ENCODE data around the gene DLL4.
"Not testable (repeated sequence)": the region's sequence is repeated elsewhere in the genome, so short reads cannot be mapped to it uniquely, and the experiment has no call there.

DLL4 gene

DNA sequence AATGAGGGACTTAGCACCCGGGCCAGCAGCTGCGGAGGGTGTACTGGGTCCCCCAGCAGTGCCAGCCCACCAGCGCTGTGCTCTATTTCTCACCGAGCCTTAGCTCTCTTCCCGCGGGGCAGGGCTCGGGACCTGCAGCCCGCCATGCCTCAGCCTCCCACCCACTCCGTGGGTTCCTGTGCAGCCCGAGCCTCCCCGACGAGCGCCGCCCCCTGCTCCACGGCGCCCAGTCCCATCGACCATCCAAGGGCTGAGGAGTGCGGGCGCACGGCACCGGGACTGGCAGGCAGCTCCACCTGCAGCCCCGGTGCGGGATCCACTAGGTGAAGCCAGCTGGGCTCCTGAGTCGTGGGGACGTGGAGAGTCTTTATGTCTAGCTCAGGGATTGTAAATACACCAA, 32.6 kb downstream of the DLL4 start:
- DNase-seq = not testable (repeated sequence)

DNA sequence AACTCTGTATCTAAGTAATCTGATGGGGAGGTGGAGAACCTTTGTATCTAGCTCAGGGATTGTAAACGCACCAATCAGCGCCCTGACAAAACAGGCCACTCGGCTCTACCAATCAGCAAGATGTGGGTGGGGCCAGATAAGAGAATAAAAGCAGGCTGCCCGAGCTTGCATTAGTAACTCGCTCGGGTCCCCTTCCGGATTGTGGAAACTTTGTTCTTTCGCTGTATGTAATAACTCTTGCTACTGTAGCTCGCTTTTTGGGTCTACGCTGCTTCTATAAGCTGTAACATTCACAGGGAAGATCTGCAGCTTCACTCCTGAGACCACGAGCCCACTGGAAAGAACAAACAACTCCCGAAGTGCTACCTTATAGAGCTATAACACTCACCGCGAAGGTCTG, 33.2 kb downstream of the DLL4 start:
- not testable (repeated sequence) for DNase-seq

DNA sequence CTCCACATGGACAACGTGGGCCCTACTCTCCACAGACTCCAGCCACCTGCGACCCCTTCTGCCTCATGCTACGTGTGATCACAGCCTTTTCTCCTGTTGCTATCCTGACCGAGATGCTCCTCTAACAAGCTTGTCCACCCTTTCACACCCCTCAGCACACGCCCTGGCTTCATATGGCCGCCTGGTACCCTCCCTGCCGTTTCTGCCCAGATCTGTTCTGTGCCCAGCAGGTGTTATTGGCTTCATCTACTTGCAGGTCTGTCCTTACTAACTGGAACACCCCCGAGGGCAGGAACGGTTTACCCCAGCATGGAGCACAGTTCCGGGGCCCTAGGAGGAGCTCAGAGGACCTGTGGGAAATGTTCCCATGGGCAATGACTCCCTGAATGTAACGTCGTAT, 34.1 kb downstream of the DLL4 start:
- no peak for DNase-seq

- no peak for DNase-seq
Observed at GRCh38 chr15:40964006-40964405, 34.9 kb downstream of the DLL4 start.

GRCh38 chr15:40964634-40965033, 35.5 kb downstream of the DLL4 start:
- DNase-seq = no peak

DNA sequence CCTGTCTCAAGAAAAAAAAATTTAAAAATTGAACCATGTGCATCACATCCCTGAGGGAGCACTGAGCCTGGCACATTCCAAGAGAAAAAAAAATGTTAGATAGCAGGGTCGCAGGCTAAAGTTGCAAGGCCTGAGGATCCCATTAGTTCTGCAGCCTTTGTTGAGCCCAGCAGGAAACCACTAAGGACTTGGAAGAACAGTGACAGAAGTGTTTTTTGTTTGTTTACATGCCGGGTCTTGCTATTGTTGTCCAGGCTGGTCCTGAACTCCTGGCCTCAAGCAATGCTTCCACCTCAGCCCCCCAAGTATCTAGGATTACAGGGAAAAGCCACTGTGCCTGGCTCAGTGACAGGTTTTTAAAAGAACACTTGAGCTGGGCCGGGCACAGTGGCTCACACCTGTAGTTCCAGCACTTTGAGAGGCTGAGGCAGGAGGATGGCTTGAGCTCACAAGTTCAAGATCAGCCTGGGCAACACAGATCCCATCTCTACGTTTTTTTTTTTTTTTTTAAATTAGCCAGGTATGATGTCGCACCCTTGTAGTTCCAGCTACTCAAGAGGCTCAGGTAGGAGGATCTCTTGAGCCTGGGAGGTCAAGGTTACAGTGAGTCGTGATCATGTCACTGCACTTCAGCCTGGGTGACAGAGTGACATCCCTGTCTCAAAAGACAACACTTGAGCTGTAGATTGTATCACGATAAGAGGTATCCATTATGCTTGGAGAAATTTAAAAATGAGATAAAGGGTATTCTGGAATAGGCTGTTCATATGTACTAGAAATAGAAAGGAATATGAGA, 39.3 kb downstream of the DLL4 start:
- no peak for DNase-seq

- DNase-seq = no peak
Observed at GRCh38 chr15:40969363-40969762, 40.2 kb downstream of the DLL4 start.

GRCh38 chr15:40974879-40975278, 45.7 kb downstream of the DLL4 start:
- no peak for DNase-seq

- no peak for DNase-seq
Observed at GRCh38 chr15:40976819-40977218, 47.7 kb downstream of the DLL4 start.

- no peak for DNase-seq
Observed at GRCh38 chr15:40978141-40978540, 49.0 kb downstream of the DLL4 start.

GRCh38 chr15:40978562-40978961, 49.4 kb downstream of the DLL4 start:
- no peak for DNase-seq

DNA sequence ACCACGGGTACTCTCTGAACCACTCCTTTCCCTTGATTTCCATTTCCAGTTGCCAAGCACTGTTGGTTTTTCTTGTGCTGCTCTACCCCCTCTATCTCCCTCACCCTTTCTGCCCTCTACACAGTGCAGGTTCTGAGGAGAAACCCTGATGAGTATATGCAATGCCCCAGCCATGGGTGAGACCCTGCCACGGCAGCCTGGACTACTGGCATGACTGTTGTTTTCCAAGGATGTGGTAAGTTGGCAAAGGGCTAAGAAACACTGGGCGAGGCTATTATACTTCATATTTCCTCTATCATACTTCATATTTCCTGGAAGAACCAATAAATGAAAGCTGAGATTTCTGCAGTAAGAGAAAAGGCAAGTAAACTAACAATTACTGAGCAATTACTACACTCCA, 52.0 kb downstream of the DLL4 start:
- no peak for DNase-seq

DNA sequence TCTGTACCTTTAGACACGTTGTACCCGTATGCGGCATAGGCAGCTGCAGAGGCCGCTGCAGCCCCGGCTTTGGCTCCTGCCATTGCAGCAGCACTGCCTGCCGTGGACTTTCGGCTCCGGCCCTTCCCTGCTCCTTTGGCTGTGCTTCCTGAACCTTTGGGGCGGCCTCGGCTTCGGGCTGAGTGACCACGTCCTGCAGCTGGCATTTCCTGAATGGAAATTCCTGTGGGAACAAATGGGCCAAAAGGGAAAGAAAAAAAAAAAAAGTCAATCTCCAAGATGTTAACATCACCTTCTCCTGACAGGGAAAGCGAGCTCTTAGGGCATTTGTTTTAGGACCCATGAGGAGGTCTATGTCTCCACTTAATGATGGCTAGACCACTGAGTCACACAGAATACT, 53.7 kb downstream of the DLL4 start:
- DNase-seq = no peak

GRCh38 chr15:40984406-40984805, 55.3 kb downstream of the DLL4 start:
- DNase-seq = no peak

GRCh38 chr15:40984964-40985363, 55.8 kb downstream of the DLL4 start:
- DNase-seq = no peak

- DNase-seq = no peak
Observed at GRCh38 chr15:40985541-40986330, 56.6 kb downstream of the DLL4 start.

DNA sequence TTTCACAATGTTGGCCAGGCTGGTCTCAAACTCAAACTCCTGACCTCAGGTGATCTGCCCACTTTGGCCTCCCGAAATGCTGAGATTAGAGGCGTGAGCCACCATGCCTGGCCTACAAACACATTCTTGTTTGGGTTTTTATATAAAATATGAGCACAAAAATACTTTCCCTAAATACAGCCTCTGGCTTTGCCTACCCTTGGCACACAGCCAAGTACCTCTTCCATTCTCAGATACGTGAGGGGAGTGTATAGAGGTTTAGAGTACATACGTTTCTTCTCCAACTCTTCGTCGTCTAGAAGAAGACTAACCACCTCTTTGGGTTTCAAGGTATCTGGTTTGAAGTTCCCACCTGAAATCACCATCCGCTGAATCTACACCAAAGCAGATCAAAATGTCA, 57.7 kb downstream of the DLL4 start:
- no peak for DNase-seq

DNA sequence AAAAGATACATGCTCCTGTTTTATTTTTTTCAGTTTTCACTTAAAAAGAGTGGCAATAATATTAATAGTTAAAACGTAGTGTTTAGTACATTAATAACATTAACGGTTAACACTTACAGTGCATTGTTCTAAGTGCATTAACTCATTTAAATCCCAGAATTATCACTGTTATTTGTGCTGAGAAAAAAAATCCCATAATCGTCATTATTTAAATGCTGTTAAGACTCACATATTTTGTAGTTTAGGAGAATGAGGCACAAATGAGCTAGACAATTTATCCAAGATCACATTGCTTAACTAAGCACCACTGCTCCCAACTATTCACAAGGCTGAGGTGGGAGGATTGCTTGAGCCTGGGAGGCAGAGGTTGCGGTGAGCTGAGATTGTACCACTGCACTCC, 59.0 kb downstream of the DLL4 start:
- no peak for DNase-seq

All from inflammatory macrophage treated with lipopolysaccharide for 4 hours (primary cell).